AG08396 (cell line): ENCODE results near the gene EFNA5.

Experiments
- DNase-seq: peaks from one replicate; pipeline ENCODE4 v3.0.0; 2012; ENCODE audit warnings: low spot score, mixed read lengths

The EFNA5 gene

DNA sequence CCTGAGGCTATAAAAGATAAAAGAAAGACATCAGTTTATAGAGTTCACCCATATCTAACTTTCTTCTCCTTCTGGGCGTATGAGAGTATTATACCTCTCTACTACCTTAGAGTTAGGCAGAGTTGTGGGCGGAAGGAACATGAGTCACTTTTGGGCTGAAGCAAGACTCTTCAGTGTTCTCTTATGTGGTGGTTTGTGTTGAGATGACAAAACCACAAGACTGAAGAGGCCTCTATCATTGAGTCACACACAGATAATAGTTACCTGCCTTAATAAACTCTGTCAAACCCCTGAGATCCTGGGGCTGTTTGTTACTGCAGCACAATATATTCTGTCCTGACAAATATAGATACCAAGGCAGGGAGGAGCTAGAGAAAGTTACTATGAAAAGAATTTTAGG, 184.2 kb downstream of the EFNA5 start:
- DNase-seq, result no peak

DNA sequence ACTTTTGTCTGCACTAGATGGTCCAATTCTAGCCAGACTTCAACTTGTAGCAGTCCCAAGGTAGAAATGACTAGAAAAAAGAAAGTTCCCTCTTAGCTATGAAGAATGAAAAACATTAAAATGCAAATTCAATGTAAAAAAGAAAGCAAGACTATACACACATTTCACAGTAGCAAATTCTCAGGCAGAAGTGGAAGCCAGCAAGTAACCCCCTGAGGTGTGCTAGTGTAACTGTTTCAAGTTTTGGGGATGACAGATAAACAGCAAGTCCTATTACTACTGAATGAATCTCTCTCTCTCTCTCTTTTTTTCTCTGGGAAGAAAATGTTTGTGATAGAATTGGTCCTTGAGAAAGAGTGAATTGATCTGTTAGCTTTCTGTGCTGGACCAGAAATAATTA, 185.6 kb downstream of the EFNA5 start:
- no peak for DNase-seq

DNA sequence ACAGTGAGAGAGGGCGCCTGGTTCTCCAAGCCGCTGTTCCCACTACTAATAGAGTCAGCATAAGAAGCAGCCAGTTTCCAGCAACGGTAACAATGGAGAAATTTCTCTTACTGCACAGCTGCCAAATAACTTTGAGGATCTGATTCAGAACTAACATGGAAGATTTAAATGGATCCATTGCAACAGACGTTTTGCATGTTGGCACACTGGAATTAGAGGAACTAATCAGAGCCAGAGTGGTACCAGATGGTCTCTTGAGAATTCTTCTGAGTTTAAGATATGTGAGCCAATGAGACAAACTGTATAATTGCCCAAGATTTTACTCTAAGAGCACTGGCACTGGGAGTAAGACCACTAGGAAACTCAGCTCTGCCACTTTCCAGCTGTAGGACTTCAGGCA, 186.5 kb downstream of the EFNA5 start:
- no peak for DNase-seq

DNA sequence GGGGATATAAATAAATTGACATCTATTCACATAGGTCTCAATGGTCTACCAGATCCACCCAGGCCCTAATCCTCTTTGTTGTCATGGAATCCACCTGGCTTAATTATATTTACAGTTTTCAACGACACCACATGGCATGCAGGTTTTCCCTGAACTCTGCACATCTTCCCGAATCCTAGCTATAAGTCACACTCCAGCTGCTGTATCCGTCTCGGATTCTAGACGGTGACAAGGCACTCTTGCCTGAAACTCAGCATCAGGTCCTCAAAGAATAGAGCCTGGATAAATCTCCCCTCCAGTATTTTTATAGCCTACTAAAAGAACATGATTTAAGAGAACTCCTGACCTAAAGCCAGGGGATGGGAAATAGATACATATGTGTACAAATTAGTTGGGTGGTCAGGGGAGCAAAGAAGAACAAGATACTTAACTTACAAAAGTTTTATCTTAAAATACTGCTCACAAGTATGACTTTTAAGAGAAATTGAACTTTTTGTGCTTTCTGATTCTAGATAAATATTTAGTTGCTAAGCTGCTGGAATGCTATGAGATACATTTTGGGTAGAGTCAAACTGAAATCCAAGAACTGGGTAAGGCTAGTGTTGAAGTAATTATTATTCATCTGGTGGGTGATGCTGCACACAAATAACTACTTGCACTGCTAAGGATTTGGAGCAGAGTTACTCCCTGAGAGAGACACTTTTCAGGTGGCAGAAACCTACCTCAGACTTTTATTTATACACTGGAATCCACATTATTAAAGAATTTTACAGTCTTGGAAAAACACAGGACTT, 187.3 kb downstream of the EFNA5 start:
- no peak for DNase-seq

DNA sequence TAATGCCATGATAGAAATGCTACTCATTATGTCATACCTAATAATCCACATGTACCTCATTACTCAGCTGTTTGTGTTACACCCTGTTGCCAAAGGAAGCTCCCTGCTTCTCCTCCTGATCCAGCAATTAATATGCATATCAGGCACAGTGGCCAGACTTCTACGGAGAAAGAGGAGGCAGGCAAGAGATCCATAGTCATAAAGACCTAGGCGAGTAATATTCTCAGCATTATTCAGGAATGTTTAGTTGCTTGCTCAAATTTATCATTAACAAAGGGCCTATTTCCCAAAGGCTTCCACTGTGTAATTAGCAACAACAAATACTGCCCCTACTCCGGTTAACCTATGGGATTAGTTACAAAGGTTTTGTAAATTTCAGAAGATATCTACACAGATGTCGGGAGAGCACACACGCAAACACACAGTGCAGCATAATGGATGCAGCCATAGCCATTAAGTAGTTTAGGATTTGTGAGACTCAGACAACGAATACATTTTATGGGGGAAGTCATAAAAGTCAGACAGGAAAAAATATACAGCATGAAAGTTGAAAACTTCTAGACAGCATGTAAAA, 192.6 kb downstream of the EFNA5 start:
- DNase-seq, result no peak

DNA sequence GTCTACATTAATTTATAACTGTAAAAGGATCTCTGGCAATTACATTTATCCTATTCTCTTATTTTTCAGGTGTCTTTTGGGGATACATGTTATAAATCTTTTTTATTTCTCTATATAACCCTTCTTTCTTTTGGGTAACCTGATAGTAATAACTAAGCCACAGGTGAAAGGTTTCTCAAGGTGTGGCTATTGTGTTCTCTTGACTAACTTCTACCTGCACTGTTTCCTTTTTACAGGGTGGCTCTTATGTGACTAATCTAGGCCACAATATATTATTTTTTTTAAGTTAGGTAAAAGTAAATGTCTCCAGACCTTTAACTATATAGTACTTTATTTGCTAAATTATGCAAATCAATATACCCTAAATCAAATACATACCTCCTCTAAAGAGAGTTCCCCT, 193.2 kb downstream of the EFNA5 start:
- no peak for DNase-seq

DNA sequence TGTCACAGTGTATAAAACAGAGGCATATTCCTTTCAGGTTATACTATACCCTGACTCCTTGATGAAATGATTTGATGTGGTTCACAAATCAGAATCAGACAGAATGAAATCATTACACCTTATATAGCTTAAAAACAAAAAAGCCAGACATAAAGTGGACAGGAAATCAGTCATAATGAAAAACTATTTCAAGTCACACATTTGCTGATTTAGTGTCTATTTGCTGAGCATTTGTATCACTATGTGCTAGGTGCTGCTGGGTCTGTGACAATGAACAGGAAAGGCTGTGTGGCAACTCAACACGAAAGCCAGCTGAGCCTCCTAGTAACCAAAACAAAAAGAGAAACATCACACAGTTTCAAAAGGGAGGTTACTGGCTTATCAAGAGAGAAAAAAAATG, 194.0 kb downstream of the EFNA5 start:
- no peak for DNase-seq

DNA sequence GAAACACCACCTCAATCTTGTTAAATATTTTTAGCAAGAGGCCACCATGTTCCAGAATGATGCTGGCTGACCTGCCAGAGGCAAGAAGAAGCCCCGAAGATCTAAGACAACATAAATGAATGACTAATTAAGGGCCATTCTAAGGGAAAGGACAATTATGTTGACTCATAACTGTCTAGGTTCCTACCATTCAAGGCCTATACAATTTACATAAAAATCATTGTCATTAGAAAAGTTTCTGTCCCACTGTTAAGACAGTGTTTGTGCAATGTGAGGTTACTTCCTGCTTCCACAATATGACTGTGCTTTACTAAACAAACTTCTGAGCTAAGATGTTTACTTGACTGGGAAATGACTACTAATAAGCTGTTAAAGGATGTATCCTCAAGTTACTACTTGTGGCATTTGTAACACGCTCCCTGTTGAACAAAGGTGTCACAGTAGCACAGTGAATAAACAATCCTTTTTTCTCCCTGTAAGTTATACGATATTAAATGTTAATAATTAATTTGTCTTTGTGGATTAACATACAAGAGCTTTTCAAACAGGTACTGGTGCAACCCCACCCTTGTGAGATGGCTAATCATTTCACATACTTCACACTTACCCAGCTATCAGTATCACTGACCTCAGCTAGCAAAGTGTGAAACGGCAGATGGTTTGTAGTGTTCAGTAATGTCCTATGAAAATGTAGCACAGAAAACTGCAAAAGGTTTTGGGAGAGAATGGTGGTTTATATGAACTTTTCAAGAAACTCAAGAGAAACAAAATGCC, 195.8 kb downstream of the EFNA5 start:
- DNase-seq, result no peak

DNA sequence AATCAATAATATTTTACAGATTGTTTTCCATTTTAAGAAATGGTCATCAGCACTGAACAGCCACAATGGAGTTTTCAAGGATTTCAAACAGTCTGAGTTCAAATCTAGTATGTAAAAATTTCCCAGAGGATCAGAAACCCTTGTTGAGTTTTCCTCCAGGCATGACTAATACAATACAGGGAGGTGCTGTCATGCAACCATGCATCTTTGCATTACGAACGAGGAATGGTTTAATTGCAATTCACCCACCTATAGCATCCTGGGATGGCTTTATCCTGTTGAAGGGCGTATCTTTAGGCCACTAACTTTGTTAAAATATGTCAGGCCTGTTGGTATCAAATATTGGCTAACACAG, 196.4 kb downstream of the EFNA5 start:
- DNase-seq, result no peak

DNA sequence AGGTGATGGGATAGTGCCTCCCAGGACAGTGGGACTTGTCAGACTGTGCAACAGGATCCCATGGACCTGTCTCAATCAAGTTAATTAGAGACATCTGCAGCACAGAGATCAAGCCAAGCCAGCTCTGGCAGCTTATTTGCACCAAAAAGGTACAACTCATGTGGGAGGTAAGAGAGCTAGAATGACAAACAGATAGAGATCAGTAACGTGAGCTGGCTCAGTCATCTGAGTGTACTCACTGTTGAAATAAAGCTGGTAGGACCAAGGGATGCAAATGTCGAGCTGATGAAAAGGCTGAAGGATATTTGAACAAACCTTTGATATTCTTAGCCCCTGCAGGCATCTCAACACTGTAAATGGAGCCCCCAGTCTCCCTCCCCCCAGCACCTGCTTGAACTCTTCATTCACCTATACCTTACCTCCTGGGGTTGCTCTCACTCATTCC, 198.1 kb downstream of the EFNA5 start:
- DNase-seq, result no peak

DNA sequence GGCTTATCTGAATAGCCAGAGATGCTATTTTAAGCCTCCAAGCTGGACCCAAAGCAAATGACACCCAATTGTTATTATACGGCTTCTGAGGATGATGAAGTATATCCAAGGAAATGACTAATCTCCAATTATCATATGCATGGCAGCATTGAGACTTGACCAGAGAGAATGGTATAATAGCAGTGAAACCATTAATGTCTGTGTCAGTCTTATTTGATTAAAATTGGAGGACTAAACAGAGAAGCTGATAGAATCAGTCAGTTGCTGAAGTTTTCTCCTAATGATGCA, 200.5 kb downstream of the EFNA5 start:
- no peak for DNase-seq

DNA sequence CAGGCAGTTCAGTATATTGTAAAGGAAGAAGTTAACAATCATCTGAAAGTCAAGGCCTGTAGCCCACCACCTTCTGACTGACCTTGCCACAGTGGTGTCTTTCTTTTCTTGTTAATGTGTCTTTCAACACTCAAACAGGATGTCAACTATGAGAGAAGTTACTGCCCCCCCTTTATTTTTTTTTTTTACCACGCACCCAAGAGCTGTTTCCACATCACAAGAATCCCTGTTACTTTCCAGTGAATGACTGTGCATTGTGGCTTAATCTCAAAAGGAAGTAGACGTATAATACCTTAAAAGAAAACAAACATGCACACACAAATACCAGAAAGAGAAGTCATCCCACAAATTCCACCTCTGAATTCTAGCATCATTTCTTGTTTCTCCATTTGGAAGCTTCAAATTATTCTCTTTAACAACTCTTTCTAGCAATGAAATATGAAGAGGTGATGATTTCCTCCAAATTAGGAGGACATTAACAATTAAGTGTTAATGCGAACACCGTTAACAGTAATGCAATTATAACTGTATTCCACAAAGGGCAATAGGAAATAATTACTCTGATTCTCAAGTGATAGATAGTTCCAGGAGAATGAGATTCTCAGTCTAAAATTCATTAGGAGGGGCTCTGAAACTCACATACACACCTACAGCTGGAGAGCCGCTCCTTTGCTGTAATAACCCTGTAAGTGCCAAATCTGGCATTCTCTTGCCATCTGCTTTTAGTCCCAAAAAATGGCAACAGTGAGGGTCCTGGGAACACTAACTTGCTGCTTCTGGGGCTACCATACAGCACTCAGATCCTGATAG, 201.0 kb downstream of the EFNA5 start:
- peak; percentile 57 for DNase-seq

DNA sequence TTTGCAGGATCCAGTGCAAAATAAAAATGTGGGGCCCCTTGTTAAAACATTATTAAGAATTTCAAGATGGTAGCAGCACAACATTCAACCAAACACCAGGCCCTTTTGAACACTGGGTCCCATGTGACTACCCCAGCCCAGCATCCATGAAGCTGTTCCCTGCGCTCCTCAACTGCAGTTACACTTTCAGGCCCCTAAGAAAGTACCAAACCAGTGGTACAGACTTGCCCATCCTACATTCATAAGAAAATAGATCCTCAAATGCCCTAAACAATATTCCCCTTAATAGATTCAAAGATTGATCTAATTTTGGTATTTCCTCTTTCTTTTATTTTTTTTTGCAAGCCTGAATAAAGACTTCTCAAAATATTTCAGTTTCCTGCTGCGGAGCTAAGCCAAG, 201.7 kb downstream of the EFNA5 start:
- no peak for DNase-seq

DNA sequence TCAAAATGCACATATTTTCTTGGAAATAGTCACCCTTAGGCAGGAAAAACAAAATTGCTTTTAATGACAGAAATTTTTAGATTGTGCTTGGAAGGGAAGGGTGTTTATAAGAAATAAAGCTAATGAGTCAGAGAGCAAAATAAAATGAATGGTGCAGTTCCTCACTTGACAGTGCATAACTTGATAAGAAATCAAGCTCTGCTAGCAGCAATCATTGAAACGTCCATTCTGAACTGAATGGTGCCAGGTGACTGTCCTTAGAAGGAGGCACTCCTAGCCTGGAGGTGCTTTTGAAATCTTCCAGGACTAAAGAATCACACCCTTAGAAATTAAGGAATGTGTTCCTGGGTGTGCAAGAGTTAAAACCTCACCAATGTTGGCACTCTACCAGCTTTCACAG, 202.5 kb downstream of the EFNA5 start:
- DNase-seq, result no peak

DNA sequence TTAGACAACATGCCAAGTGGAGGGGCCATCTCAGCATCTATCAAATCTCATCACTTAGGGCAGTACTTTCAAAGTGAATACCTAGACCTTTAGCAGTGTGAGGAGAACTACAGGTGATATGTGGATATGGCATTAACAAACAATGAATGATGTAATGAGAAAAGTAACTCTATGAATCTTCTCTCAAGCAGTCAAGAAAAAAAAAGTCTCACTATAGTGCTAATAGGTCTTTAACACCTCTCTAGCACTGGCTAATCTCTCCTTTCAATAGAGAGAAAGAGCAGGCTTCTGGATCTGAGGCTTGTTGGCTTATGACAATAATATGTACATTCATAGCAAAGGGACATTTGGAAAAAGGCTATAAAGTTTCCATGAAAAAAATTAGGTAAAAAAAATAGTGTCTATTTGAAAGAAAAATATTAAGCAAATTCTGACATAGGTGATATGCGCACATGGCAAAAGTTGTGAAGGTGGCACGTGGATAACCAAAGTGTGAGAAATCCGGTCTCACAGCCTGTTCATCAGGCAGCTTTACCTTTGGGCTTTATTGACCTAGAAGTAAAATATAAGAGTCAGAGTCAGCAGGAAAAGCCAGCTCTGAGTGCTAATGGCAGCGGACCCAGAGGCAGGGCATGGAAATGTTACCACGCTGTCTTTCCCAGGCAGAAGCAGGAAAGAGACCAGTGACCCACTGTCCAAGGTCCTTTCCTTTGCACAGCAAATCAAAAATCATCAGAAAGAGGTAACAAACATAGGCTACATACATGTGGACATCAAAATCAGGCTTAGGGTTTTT, 203.4 kb downstream of the EFNA5 start:
- no peak for DNase-seq

DNA sequence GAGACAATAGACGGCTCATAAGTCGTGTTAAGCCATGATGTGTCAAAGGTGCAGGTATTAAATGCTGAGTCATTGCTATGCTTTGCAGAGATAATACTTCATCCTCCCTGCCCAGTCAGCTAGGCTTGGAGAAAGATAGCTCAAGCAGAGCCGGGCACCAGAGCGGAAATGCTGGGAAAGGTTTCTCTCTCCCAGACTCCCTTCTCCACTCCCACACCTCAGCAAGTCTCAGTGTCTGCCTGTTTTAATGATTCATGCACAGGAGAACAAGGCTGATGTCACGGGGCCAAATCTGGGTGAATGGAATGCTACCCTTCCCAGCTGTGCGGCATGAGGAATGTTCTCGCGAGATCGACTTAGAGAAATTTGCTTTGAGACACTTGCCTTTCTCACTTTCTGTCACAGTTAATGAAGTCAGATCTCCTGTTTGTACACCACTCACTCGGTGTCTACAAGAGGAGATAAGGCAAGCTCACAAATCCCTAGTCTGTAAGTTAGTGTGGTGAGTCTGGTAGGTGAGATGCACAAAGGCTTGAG, 204.4 kb downstream of the EFNA5 start:
- no peak for DNase-seq

DNA sequence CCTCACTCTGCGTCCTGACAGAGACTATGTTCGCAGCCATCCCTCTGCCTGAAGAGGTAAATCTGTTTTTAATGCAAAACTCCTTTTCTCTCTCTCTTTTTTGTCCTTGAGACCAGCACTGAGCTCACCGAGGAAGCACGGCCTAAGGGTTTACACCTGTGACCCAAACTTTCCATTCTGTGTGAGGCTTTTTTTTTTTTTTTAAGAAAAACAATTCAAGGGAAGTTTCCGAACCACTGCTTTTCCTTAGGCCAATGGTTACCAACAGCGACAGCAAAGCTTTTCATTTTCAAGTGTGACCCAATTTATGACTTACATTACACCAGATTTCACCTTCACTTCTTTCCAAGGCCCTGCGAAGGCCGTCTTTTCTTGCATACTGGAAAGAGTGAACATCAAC, 205.9 kb downstream of the EFNA5 start:
- DNase-seq, result no peak

DNA sequence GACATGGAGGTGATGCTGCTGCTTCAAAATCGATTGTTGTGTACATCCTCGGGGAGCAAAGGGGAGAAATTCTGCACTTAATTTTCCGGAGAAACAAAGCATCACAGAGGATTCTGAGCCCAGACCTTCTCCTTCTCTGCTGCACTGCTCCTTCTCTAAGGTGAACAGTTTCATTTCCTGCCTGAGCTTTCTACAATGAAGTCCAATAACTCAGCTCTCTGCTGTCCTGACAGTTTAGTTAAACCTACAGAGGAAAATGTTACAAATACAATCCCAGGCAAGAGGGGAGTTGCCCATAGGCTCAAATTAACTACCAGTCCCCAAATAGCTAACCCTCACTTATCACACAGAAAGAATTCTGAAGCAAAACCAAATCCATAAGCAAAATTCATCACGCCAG, 206.3 kb downstream of the EFNA5 start:
- no peak for DNase-seq

DNA sequence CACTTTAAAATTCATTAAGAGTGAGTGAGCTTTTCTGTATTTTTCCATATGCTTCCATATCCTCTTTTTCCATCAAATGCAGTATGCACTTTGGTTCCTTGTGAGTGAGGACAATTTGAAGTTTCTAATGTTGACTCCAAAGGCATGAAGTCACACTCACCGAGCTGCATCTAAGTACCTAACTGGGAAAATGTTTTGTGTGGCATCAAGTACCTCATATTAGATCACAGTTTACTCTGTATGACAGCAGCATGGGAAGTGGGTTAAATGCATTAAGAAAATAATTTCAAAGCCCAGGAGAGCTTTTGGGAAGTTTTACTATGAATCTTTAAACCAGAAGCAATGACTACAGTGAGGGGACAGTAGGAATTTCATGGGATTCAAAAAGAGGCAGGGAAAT, 207.0 kb downstream of the EFNA5 start:
- DNase-seq, result no peak

DNA sequence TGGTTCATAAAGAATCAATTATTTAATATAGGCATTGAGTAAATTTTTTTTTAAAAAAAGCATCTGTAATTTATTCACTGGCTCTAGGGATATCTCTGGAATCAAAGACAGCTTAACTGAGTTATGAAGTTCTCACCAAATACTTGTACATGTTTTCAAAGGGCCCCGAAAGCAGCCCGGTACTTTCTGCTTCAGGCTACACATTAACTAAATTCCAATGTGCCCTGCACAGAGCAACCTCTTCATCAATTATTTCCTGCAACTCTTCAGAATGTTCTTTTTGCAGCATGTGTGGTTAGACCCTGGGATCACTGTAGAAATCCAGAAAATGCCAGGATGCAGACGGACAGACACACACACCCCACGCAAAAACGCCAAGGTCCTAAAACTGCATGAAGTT, 209.0 kb downstream of the EFNA5 start:
- DNase-seq, result no peak

DNA sequence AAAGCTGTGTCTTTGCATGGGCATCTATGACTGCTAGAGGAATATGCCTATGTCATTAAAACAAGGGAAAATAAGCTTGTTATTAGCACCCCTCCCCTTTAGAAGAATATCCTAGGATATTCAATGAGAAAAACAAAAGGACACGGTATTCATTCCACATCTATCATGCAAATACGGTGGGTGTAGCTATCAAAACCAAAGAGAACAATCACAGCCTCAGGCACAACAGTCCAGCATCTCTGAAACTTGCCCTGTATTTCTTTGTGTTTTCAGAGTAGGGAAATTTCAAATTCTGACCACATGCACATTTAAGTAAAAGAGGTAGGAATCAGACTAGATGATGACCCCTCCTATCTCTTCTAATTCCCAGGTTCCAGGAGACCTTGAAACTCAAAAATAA, 209.9 kb downstream of the EFNA5 start:
- DNase-seq, result no peak

DNA sequence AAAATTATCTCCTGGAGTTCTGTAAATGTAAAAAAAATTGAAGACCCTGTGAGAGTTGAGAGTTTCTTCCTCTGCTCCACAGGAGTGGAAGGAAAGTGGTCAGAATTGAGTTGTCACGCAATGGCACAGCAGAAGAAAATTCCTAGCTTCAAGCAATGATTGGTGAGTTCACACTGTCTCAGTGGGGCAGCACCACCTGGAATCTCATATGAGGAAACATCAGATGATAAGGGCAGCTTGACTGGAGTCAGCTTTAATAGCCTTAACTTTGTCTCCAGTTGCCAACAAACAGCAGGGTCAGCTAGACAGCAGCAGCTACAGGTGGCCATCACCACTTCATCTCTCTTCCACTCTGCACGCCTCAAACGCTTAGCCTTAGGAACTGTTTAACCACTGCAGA, 211.1 kb downstream of the EFNA5 start:
- no peak for DNase-seq
